Measurements from ENCODE around the gene PLSCR1. TPM values are rescaled to one million over a fixed set of nuclear protein-coding genes. Genes with fewer than 3 reads are reported as not detected.

Gene PLSCR1
- total and polyA plus RNA-seq, 9 of the 15 experiments (the other 6 are each of a cell fraction or from before 2014, with no cell fraction given), result 40.6 to 122 (median 69.1) TPM

DNA sequence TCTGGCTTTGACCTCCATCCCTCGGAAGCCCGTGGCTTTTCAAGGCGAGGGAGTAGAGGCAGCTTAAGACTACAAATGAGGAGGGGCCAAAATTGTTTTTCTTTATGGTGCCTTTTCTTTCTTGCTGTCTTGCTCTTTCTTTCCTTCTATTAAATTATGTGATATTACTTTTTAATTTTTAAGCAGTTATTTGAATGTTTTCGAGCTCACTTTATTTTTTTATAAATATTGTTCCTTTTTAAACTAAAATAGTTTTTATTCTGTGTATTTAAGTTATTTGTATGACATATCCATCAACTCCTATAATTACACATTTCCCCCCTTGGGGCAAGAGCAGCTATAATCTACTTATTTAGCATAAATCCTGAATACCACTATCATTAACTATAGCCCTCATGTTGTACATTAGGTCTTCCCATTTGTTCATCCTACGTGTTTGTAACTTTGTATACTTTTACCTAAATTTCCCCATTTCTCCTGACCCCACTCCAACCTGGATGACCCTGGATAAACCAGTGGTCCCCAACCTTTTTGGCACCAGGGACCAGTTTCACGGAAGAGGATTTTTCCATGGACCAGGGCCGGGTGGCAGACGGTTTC, 622 bp upstream of the PLSCR1 start (continued):
- TF ChIP-seq MYC (IDR thresholded peaks at IDR 0.05; ENCODE audit: low read depth, low read length), result no peak
- no peak for TF ChIP-seq MYC (CRISPR knock-in tag; IDR thresholded peaks at IDR 0.05; ENCODE audit: borderline replicate concordance, low read depth)
- TF ChIP-seq NCOA6 (IDR thresholded peaks at IDR 0.05), result no peak
- TF ChIP-seq SMARCA4 (IDR thresholded peaks at IDR 0.05), result 0 out of 2 replicates have a peak, but pooled peaks have one; percentile 22
- TF ChIP-seq POLR2H (tag; IDR thresholded peaks at IDR 0.05; ENCODE audit: low read depth), result peak; percentile 72; the same call in 1 of the 2 replicates
- no peak for TF ChIP-seq NRF1 (conservative IDR thresholded peaks at IDR 0.05 in 1 of 2, IDR thresholded peaks at IDR 0.05 in 1 of 2)
- no peak for TF ChIP-seq NR2C2 (CRISPR knock-in tag; IDR thresholded peaks at IDR 0.05)
- TF ChIP-seq NR2C2 (tag; IDR thresholded peaks at IDR 0.05), result peak; percentile 3; the same call in 1 of the 2 replicates
- TF ChIP-seq CHD4 (IDR thresholded peaks at IDR 0.05; ENCODE audit: insufficient read depth, insufficient replicate concordance, low read depth, low read length, poor library complexity, severe bottlenecking), result no peak
- TF ChIP-seq SMAD2 (IDR thresholded peaks at IDR 0.05; ENCODE audit: low read depth, low read length), result no peak
- TF ChIP-seq ARHGAP35 (IDR thresholded peaks at IDR 0.05; ENCODE audit: partially characterized antibody), result no peak
- no peak for TF ChIP-seq NUFIP1 (IDR thresholded peaks at IDR 0.05; ENCODE audit: partially characterized antibody)
- no peak for TF ChIP-seq PTRF (tag; IDR thresholded peaks at IDR 0.05)
- TF ChIP-seq PPARD (CRISPR knock-in tag; IDR thresholded peaks at IDR 0.05), result no peak
- peak; percentile 31; the same call in 1 of the 2 replicates for TF ChIP-seq MTA1 (IDR thresholded peaks at IDR 0.05; ENCODE audit: borderline replicate concordance)
- TF ChIP-seq, protein P1, sequence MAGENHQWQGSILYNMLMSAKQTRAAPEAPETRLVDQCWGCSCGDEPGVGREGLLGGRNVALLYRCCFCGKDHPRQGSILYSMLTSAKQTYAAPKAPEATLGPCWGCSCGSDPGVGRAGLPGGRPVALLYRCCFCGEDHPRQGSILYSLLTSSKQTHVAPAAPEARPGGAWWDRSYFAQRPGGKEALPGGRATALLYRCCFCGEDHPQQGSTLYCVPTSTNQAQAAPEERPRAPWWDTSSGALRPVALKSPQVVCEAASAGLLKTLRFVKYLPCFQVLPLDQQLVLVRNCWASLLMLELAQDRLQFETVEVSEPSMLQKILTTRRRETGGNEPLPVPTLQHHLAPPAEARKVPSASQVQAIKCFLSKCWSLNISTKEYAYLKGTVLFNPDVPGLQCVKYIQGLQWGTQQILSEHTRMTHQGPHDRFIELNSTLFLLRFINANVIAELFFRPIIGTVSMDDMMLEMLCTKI (IDR thresholded peaks at IDR 0.05; ENCODE audit: partially characterized antibody), result no peak
- TF ChIP-seq NR4A1 (CRISPR knock-in tag; IDR thresholded peaks at IDR 0.05), result no peak
- TF ChIP-seq NR4A1 (tag; IDR thresholded peaks at IDR 0.05), result no peak
- no peak for TF ChIP-seq NCOA1 (IDR thresholded peaks at IDR 0.05; ENCODE audit: low read depth)
- TF ChIP-seq, protein P2, sequence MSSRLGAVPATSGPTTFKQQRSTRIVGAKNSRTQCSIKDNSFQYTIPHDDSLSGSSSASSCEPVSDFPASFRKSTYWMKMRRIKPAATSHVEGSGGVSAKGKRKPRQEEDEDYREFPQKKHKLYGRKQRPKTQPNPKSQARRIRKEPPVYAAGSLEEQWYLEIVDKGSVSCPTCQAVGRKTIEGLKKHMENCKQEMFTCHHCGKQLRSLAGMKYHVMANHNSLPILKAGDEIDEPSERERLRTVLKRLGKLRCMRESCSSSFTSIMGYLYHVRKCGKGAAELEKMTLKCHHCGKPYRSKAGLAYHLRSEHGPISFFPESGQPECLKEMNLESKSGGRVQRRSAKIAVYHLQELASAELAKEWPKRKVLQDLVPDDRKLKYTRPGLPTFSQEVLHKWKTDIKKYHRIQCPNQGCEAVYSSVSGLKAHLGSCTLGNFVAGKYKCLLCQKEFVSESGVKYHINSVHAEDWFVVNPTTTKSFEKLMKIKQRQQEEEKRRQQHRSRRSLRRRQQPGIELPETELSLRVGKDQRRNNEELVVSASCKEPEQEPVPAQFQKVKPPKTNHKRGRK (tag; IDR thresholded peaks at IDR 0.05), result peak; percentile 76

Measured in K562 (cell line).